Spleen (tissue), 11 donors: ENCODE data around the gene BEND7. TPM values are rescaled to one million over a fixed set of nuclear protein-coding genes. Genes with fewer than 3 reads are reported as not detected.

Experiments used
- DNase-seq: peaks from one replicate; pipeline ENCODE4 v3.0.0-alpha.2; 2020
- H3K27ac ChIP-seq, 8 donors: fragments of 200-600 bp; sonication (generic) in 7 of 8; 1 replicate in 4 of 8; 2 replicates in 4 of 8; pipeline versions ENCODE4 v1.5.0 to v1.8.0; 2016 to 2021; ENCODE audit warnings: inconsistent platforms in 4 of 8, mild to moderate bottlenecking in 4 of 8, moderate library complexity in 1 of 8
- H3K27me3 ChIP-seq, 7 donors: fragments of 200-600 bp; sonication (generic) in 6 of 7; replicated peaks in 1 of 7; 1 replicate in 4 of 7; 2 replicates in 3 of 7; pipeline versions ENCODE4 v1.5.0 to v1.8.0; 2016 to 2021; ENCODE audit warnings: inconsistent platforms in 3 of 7, mild to moderate bottlenecking in 1 of 7
- H3K36me3 ChIP-seq, 6 donors: fragments of 200-600 bp; sonication (generic) in 5 of 6; 1 replicate in 4 of 6; 2 replicates in 2 of 6; pipeline versions ENCODE4 v1.5.0 to v1.8.0; 2016 to 2021; ENCODE audit warnings: inconsistent platforms in 2 of 6
- H3K4me1 ChIP-seq, 6 donors: fragments of 200-600 bp; sonication (generic) in 5 of 6; 1 replicate in 3 of 6; 2 replicates in 3 of 6; pipeline versions ENCODE4 v1.5.0 to v1.8.0; 2016 to 2021; ENCODE audit warnings: inconsistent platforms in 3 of 6
- H3K4me3 ChIP-seq, 8 donors: fragments of 200-600 bp; sonication (generic) in 7 of 8; 1 replicate in 4 of 8; 2 replicates in 4 of 8; pipeline versions ENCODE4 v1.5.0 to v1.8.0; 2016 to 2021; ENCODE audit warnings: inconsistent platforms in 4 of 8, mild to moderate bottlenecking in 4 of 8, moderate library complexity in 2 of 8
- H3K9me3 ChIP-seq, 8 donors: fragments of 200-600 bp; sonication (generic) in 7 of 8; 1 replicate in 4 of 8; 2 replicates in 4 of 8; pipeline versions ENCODE4 v1.5.0 to v1.8.0; 2016 to 2021; ENCODE audit warnings: inconsistent platforms in 4 of 8
- CTCF ChIP-seq, 11 experiments: fragments of 200-600 bp in 7 of 11; fragments of 450-650 bp in 4 of 11; sonication (generic) in 4 of 11; IDR thresholded peaks in 8 of 11; conservative IDR thresholded peaks in 3 of 11; 1 replicate in 7 of 11; 2 replicates in 4 of 11; pipeline versions ENCODE4 v1.4.0 to v1.8.0; 2016 to 2021; ENCODE audit warnings: antibody characterized with exemption in 11 of 11, inconsistent platforms in 4 of 11, mild to moderate bottlenecking in 1 of 11
- POLR2A ChIP-seq, 3 donors: fragments of 450-650 bp; IDR thresholded peaks; one replicate each; pipeline ENCODE4 v1.5.1; 2017; ENCODE audit warnings: antibody characterized with exemption in 3 of 3, mild to moderate bottlenecking in 1 of 3
- POLR2AphosphoS5 ChIP-seq, 3 donors: sonication (generic); formaldehyde crosslinking; IDR thresholded peaks; one replicate each; pipeline ENCODE4 v1.5.1; 2017; ENCODE audit warnings: antibody characterized with exemption in 3 of 3
- WGBS, 5 donors: extraction: QIAGEN DNeasy Blood & Tissue Kit in 3 of 5; methylation state at CpG; one replicate each; pipeline versions ENCODE4 v1.1.5 to v1.1.7; 2013 to 2018; 5-methylcytosine and 5-hydroxymethylcytosine counted together
- intact Hi-C: fragments of 100-400 bp; cut with DNase I; formaldehyde crosslinking; loops from one replicate; pipeline ENCODE4 v1.15.0; 2023; ENCODE audit warnings: low total_unique reads
- polyA plus RNA-seq, 3 donors: library from polyadenylated mRNA; stranded (reverse); fragments of 200-250 nt; gene quantifications; one replicate each; pipeline ENCODE4 v1.2.1, GENCODE V29; 2013
- total RNA-seq, 7 donors: library from RNA; depleted of rRNA in 3 of 7; stranded (reverse); fragments of >200 nt in 3 of 7; fragmentation: NEBNext Ultra II Directional in 4 of 7; extraction: Animal tissue kit (Norgen Biotek cat#: 25700) in 4 of 7; gene quantifications; one replicate each; pipeline versions ENCODE4 v1.1.0 to v1.2.1, GENCODE V29; 2016 to 2021
- donor health status: healthy with polysubstance abuse.
- donor health status: DM: no; HTN: no; CAD: no; lungs with moderate emphysema.
- donor health status: DM: no; HTN: no; CAD: no.
- donor health status: Bipolar disorder and iron deficiency.
- donor health status: healthy.
- donor health status: DM: no; HTN: no; CAD: no.
- donor health status: DM: yes; HTN: yes; CAD: no.

Gene BEND7
- total and polyA plus RNA-seq, 10 donors = 0.93 to 20.2 (median 10.6) TPM

- Histone ChIP-seq H3K27ac (no peak overlapping the region), H3K27me3 (no peaks in the 10 kb centered on the region), H3K4me1 (peaks cover 0 to 7% (median 0%) of the 10 kb centered on the region in 6 donors), H3K4me3 (no peak overlapping the region), H3K9me3 (no peaks in the 10 kb centered on the region), H3K36me3 (peaks cover 0 to 22% (median 2%) of the 10 kb centered on the region in 6 donors)
- intact Hi-C loops = no loop called here
- TF ChIP-seq CTCF (IDR thresholded peaks at IDR 0.05 in 8 of 11, conservative IDR thresholded peaks at IDR 0.05 in 3 of 11) = no peak
- no peak for TF ChIP-seq POLR2AphosphoS5 (IDR thresholded peaks at IDR 0.05)
- no peak for TF ChIP-seq POLR2A (IDR thresholded peaks at IDR 0.05)
- WGBS, 5 donors = 76 to 87% (median 83%) methylated on average over 7 of the region's 7 CpGs
- DNase-seq = no peak
These were observed 79.5 kb downstream of the BEND7 start for GRCh38 chr10:13449296-13449695.

- H3K27me3 ChIP-seq = no peaks in the 10 kb centered on the region
- H3K4me1 ChIP-seq = no peaks in the 10 kb centered on the region
- H3K36me3 ChIP-seq = peaks cover 0 to 22% (median 2%) of the 10 kb centered on the region in 6 donors
- H3K4me3 ChIP-seq = no peak overlapping the region
- no peaks in the 10 kb centered on the region for H3K9me3 ChIP-seq
- no peak for TF ChIP-seq POLR2A (IDR thresholded peaks at IDR 0.05)
- no peak for TF ChIP-seq CTCF (IDR thresholded peaks at IDR 0.05 in 8 of 11, conservative IDR thresholded peaks at IDR 0.05 in 3 of 11)
- no peak for TF ChIP-seq POLR2AphosphoS5 (IDR thresholded peaks at IDR 0.05)
- intact Hi-C loops = no loop called here
- 83 to 96% (median 91%) methylated on average over 8 of the region's 8 CpGs for WGBS, 5 donors
- no peak overlapping the region for H3K27ac ChIP-seq
- DNase-seq = no peak
These were observed 80.6 kb downstream of the BEND7 start for GRCh38 chr10:13448216-13448615.

- Histone ChIP-seq H3K4me3 (no peak overlapping the region), H3K27ac (no peak overlapping the region), H3K9me3 (no peaks in the 10 kb centered on the region), H3K36me3 (peaks cover 0 to 22% (median 2%) of the 10 kb centered on the region in 6 donors), H3K27me3 (peaks cover 0 to 17% (median 9%) of the 10 kb centered on the region in 7 donors), H3K4me1 (peaks cover 0 to 5% (median 1%) of the 10 kb centered on the region in 6 donors)
- intact Hi-C loops = no loop called here
- TF ChIP-seq POLR2A (IDR thresholded peaks at IDR 0.05) = no peak
- TF ChIP-seq CTCF (IDR thresholded peaks at IDR 0.05 in 8 of 11, conservative IDR thresholded peaks at IDR 0.05 in 3 of 11) = no peak
- no peak for TF ChIP-seq POLR2AphosphoS5 (IDR thresholded peaks at IDR 0.05)
- DNase-seq = no peak
- WGBS, 5 donors = 84 to 92% (median 92%) methylated on average over 8 of the region's 8 CpGs
These were observed 83.0 kb downstream of the BEND7 start for GRCh38 chr10:13445656-13446400.

- Histone ChIP-seq H3K27ac (no peak overlapping the region), H3K9me3 (no peaks in the 10 kb centered on the region), H3K4me1 (peaks cover 7 to 20% (median 14%) of the 10 kb centered on the region in 6 donors), H3K27me3 (peaks cover 3 to 55% (median 32%) of the 10 kb centered on the region in 7 donors), H3K4me3 (no peak overlapping the region), H3K36me3 (peaks cover 0 to 16% (median under 1%) of the 10 kb centered on the region in 6 donors)
- WGBS, 5 donors = 83 to 90% (median 85%) methylated on average over 7 of the region's 7 CpGs
- TF ChIP-seq POLR2AphosphoS5 (IDR thresholded peaks at IDR 0.05) (no peak), CTCF (IDR thresholded peaks at IDR 0.05 in 8 of 11, conservative IDR thresholded peaks at IDR 0.05 in 3 of 11) (no peak), POLR2A (IDR thresholded peaks at IDR 0.05) (no peak)
- intact Hi-C loops = loop anchor here (5.0 kb wide), 1 partner anchor 69 kb away; no protein-coding TSS in a partner anchor
- DNase-seq = no peak
These were observed 87.3 kb downstream of the BEND7 start for GRCh38 chr10:13441476-13441875.
